ENCODE results near the gene NUF2.

Gene NUF2

DNA sequence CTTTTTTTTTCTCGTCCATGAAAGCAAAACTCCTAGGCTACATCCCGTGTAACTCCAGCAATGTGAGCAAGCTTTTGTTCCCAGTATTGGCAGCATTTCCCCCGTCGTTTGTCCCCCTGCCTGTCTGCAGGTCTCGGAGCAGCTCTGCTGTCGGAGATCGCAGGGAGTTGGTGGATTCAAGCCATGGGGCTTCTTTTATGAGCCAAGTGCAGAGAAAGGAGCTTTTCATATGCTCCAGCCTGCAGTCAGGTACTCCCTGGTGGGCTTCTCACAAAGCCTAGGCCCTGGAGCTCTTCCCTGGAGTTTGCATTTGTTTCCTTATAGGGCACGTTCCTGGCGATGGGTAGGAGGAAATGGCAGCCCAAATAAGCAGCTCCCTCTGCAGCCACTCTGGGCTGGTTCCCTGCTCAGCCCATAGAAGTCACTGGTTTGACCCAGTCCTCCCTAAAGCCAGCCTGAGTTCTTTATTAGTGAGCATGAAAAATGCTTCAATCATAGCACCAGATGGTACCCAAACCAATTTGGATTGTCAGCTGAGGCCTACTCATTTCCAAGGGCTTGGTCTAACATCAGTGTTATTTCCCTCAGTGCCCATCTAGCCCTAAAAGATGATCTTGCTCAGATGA lies 78.3 kb downstream of the NUF2 start:
- DNase-seq, result peak in 47 of 56 donors; percentile 8 to 80 (median 37)

DNA sequence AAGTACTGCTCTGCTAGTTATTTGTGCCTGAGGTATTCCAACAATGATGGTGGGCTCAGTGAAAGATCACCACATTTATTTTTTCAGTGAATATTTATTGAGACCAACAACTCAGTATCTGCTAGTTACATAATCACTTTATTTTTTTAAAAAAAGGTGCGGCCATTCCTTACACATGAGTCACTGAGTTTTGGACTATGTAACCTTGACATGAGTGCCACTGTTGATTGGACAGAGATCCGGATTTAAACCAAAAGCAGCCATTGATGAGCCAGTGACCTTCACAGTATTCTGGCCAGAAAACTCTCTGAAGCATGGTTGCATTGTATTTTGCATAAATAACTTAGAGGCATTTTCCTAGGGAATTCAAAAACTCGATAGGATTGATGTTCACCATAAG lies 79.5 kb downstream of the NUF2 start:
- DNase-seq, result no peak

All from amygdala (tissue), 56 donors.